PC-3 (cell line): ENCODE data around the gene PPIA.

Experiments used
- EZH2 ChIP-seq: fragments of 300-600 bp; sonication (generic); IDR thresholded peaks from one replicate; pipeline ENCODE4 v1.6.1; 2017; ENCODE audit warnings: antibody characterized with exemption, mild to moderate bottlenecking, low read length; ENCODE audit not compliant: unreplicated experiment
- TF ChIP-seq, protein P1 (sequence below): fragments of 300-600 bp; sonication (generic); conservative IDR thresholded peaks from 2 replicates; pipeline ENCODE4 v1.5.1; 2017; ENCODE audit warnings: antibody characterized with exemption, low read depth, mild to moderate bottlenecking, low read length

DNA sequence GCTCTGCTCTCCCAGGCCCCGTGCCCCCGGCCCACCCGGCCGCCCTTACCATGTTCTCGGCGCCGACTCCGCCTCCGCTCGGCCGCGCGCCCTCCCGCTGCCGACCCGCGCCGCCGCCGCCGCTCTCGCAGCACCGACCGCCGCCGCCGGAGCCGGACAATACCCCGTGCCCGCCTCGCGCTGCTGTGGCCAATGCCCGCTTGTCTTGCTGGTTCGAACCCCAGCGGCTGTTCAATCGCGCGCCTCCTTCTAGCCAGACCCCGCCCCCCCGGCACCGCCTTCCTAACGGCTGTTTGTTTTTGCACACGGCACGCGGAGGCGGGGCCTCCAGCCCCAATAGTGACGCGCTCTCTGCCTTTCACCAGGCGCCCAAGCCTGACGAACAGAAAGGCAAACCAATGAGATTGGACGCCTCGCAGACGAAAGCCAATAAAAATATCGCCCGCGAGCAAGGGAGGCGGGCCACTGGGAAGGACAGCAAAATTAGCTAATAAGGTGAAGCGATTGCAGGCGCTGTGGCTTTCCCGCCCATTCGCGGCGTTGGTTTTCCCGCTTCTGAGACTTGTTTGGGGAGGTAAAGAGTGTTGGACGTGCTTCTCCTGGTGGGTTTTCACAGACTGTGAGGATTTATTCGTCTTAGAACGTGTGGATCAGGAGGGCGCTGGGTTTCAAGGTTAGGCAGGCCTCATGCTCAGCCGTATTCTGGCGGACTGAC lies 51.6 kb downstream of the PPIA start, which contains the start of gene H2AZ2:
- TF ChIP-seq, protein P1, sequence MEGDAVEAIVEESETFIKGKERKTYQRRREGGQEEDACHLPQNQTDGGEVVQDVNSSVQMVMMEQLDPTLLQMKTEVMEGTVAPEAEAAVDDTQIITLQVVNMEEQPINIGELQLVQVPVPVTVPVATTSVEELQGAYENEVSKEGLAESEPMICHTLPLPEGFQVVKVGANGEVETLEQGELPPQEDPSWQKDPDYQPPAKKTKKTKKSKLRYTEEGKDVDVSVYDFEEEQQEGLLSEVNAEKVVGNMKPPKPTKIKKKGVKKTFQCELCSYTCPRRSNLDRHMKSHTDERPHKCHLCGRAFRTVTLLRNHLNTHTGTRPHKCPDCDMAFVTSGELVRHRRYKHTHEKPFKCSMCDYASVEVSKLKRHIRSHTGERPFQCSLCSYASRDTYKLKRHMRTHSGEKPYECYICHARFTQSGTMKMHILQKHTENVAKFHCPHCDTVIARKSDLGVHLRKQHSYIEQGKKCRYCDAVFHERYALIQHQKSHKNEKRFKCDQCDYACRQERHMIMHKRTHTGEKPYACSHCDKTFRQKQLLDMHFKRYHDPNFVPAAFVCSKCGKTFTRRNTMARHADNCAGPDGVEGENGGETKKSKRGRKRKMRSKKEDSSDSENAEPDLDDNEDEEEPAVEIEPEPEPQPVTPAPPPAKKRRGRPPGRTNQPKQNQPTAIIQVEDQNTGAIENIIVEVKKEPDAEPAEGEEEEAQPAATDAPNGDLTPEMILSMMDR = peak; percentile 7; the same call in 1 of the 2 replicates
- no peak for TF ChIP-seq EZH2
